ENCODE results near the gene HTRA2.

HTRA2 gene

GRCh38 chr2:74501335-74502071 lies 28.2 kb upstream of the HTRA2 start:
- DNase-seq = no peak

GRCh38 chr2:74502147-74502719 lies 27.5 kb upstream of the HTRA2 start:
- no peak for DNase-seq

GRCh38 chr2:74502720-74503505 lies 26.8 kb upstream of the HTRA2 start:
- no peak for DNase-seq

- DNase-seq = no peak
Measured at GRCh38 chr2:74503506-74504475, 25.9 kb upstream of the HTRA2 start.

- no peak for DNase-seq
Measured at GRCh38 chr2:74504591-74504990, 25.1 kb upstream of the HTRA2 start.

- DNase-seq = no peak
Measured at GRCh38 chr2:74505448-74506246, 24.1 kb upstream of the HTRA2 start.

GRCh38 chr2:74507145-74507925 lies 22.4 kb upstream of the HTRA2 start, which contains the start of gene PCGF1:
Gene PCGF1 (minus strand): TSS chr2:74507695. CDS start chr2:74507668, 27 bp downstream.
- peak; percentile 96 for DNase-seq

- DNase-seq = peak; percentile 50
Measured at GRCh38 chr2:74507926-74508520, 21.7 kb upstream of the HTRA2 start.

GRCh38 chr2:74510272-74510671 lies 19.5 kb upstream of the HTRA2 start:
- no peak for DNase-seq

GRCh38 chr2:74511104-74511989 lies 18.4 kb upstream of the HTRA2 start:
- no peak for DNase-seq

- DNase-seq = no peak
Measured at GRCh38 chr2:74512744-74513604, 16.8 kb upstream of the HTRA2 start.

- no peak for DNase-seq
Measured at GRCh38 chr2:74513605-74514367, 15.9 kb upstream of the HTRA2 start.

GRCh38 chr2:74514368-74515270 lies 15.1 kb upstream of the HTRA2 start, which contains the start of gene TLX2:
Gene TLX2 (plus strand): TSS chr2:74514450. CDS start chr2:74514807, 357 bp downstream.
- no peak for DNase-seq

GRCh38 chr2:74515271-74515980 lies 14.3 kb upstream of the HTRA2 start:
- no peak for DNase-seq

- no peak for DNase-seq
Measured at GRCh38 chr2:74515981-74516633, 13.6 kb upstream of the HTRA2 start.
